ENCODE results near the gene IFI16. TPM values are rescaled to one million over a fixed set of nuclear protein-coding genes. Genes with fewer than 3 reads are reported as not detected.
"Not testable (repeated sequence)": the region's sequence is repeated elsewhere in the genome, so short reads cannot be mapped to it uniquely, and the experiment has no call there.

Gene IFI16
- total and polyA plus RNA-seq, 2 of the 4 experiments (the other 2 are of a cell fraction), result 45.0 to 65.3 TPM

- in situ Hi-C loops (cut with MboI; ENCODE audit: low sequenced_read_pairs); H3K18ac ChIP-seq (ENCODE audit: low read depth, low read length); H2AFZ ChIP-seq (replicated peaks; ENCODE audit: low read length, poor library complexity); H3K56ac ChIP-seq (ENCODE audit: extremely low read depth, insufficient read depth, low read length); H2AK9ac ChIP-seq (replicated peaks; ENCODE audit: low read depth, low read length, poor library complexity); H4K91ac ChIP-seq (ENCODE audit: insufficient read depth, low read depth, low read length); H4K5ac ChIP-seq (ENCODE audit: low read depth, low read length); H3K27me3 ChIP-seq (ENCODE audit: control insufficient read depth, insufficient read depth, low read length); POLR2A ChIA-PET (ENCODE audit: unreplicated experiment); H3K4me1 ChIP-seq (ENCODE audit: control insufficient read depth, insufficient read depth, low read length); H3K14ac ChIP-seq (replicated peaks; ENCODE audit: low read depth, low read length); H3K36me3 ChIP-seq (ENCODE audit: control insufficient read depth, insufficient read depth, low read length); ATAC-seq (ENCODE audit: low read depth); H3K27ac ChIP-seq (ENCODE audit: insufficient read depth, low read length); H2AK5ac ChIP-seq (ENCODE audit: low read depth, low read length); H3K4me2 ChIP-seq (ENCODE audit: low read depth, low read length); H3K9me1 ChIP-seq (ENCODE audit: insufficient read depth, low read length); H3K79me1 ChIP-seq (ENCODE audit: low read depth in 1 of 2, low read length in 2 of 2); H2BK15ac ChIP-seq (ENCODE audit: low read depth, low read length); H2BK5ac ChIP-seq (ENCODE audit: low read depth, low read length, poor library complexity, severe bottlenecking); H3K4me3 ChIP-seq (ENCODE audit: insufficient read depth, low read depth, low read length); DNase-seq; H3K4ac ChIP-seq (ENCODE audit: low read depth, low read length); H3K9ac ChIP-seq (ENCODE audit: low read depth, low read length); H3K23ac ChIP-seq (ENCODE audit: low read depth, low read length); dilution Hi-C loops (cut with HindIII; ENCODE audit: low sequenced_read_pairs, unreplicated experiment); H2BK20ac ChIP-seq (ENCODE audit: low read depth, low read length); intact Hi-C loops (cut with micrococcal nuclease); H3K9me3 ChIP-seq (ENCODE audit: control insufficient read depth, insufficient read depth, low read length); H4K20me1 ChIP-seq (ENCODE audit: insufficient read depth, low read length); H4K8ac ChIP-seq (ENCODE audit: low read depth in 2 of 2, low read length in 2 of 2); BruUV-seq (replicated peaks); H2BK120ac ChIP-seq (ENCODE audit: low read depth, low read length): not testable (repeated sequence)
- WGBS, 2 experiments (ENCODE audit: extremely low coverage in 2 of 2, insufficient read length in 1 of 2), result no CpG with 5 or more reads among the region's 3 CpGs
- CTCF ChIA-PET, result interaction anchor here (0.6 kb wide), 1 partner anchor 93 kb away, joined by 3 read pairs; the partner anchor contains the start of gene IFI16
These were observed 93.3 kb downstream of the IFI16 start for GRCh38 chr1:159103021-159103420.

Other genes starting within 250 kb of the IFI16 start
- not detected in 2 replicates for gene OR6N1, start 237.7 kb upstream of the IFI16 start, total RNA-seq (2012; rRNA removed)
- gene OR6N1, start 237.7 kb upstream of the IFI16 start, polyA plus RNA-seq (2012; rRNA removed), result not detected in 2 replicates
- gene OR6N2, start 228.7 kb upstream of the IFI16 start, total RNA-seq (2012; rRNA removed), result not detected in 2 replicates
- gene OR6N2, start 228.7 kb upstream of the IFI16 start, polyA plus RNA-seq (2012; rRNA removed), result not detected in 2 replicates
- gene MNDA, start 178.6 kb upstream of the IFI16 start, total RNA-seq (2012; rRNA removed), result not detected in 2 replicates
- not detected in 2 replicates for gene MNDA, start 178.6 kb upstream of the IFI16 start, polyA plus RNA-seq (2012; rRNA removed)
- not detected in 2 replicates for gene PYHIN1, start 78.4 kb upstream of the IFI16 start, total RNA-seq (2012; rRNA removed)
- not detected in 2 replicates for gene PYHIN1, start 78.4 kb upstream of the IFI16 start, polyA plus RNA-seq (2012; rRNA removed)
- not detected in 2 replicates for gene AIM2, start 66.9 kb downstream of the IFI16 start, total RNA-seq (2012; rRNA removed)
- not detected in 2 replicates for gene AIM2, start 66.9 kb downstream of the IFI16 start, polyA plus RNA-seq (2012; rRNA removed)
- gene CADM3, start 161.7 kb downstream of the IFI16 start, total RNA-seq (2012; rRNA removed), result not detected in 2 replicates
- gene CADM3, start 161.7 kb downstream of the IFI16 start, polyA plus RNA-seq (2012; rRNA removed), result not detected in 2 replicates
- gene ACKR1, start 195.0 kb downstream of the IFI16 start, total RNA-seq (2012; rRNA removed), result not detected in 2 replicates
- not detected in 2 replicates for gene ACKR1, start 195.0 kb downstream of the IFI16 start, polyA plus RNA-seq (2012; rRNA removed)